ENCODE results near the gene SDF2L1.
"Not testable (repeated sequence)": the region's sequence is repeated elsewhere in the genome, so short reads cannot be mapped to it uniquely, and the experiment has no call there.

Gene SDF2L1

GRCh38 chr22:21688706-21689381, 46.7 kb downstream of the SDF2L1 start:
- DNase-seq, result no peak

GRCh38 chr22:21690401-21690801, 48.3 kb downstream of the SDF2L1 start:
- no peak for DNase-seq

GRCh38 chr22:21691816-21692215, 49.7 kb downstream of the SDF2L1 start:
- no peak for DNase-seq

- DNase-seq, result not testable (repeated sequence)
These were observed 50.8 kb downstream of the SDF2L1 start for GRCh38 chr22:21692856-21693255.

- DNase-seq, result no peak
These were observed 51.4 kb downstream of the SDF2L1 start for GRCh38 chr22:21693333-21693998.

Measured in kidney glomerular epithelial cell (primary cell).